Stimulated activated CD8-positive, alpha-beta memory T cell treated with anti-CD3 and anti-CD28 coated beads, Interleukin-12 subunit alpha, Interleukin-12 subunit beta, amount 100 ng/mL, for 4 hours (primary cell): ENCODE measurements around the gene NBEA.

Experiments used
- DNase-seq: peaks from one replicate; pipeline ENCODE4 v3.0.0-alpha.2; 2020; ENCODE audit warnings: low read depth

Gene NBEA

DNA sequence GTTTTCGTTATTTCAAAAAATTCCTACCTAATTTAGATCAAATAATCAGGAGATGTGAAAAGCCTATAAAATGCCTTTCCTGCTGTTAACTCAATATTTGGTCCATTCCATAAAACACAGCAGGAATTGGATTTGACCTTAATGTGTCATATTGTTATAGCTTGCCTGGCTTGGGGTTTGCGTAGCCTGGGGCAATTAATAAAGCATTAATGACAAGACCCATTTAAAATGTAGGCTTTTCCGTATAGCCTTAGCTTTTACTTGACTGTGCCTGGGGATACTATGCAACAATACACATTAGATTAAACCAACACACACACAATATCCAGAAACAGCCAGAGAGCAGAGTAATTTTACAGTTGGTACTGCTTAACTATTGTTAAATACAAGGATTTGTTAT lies 651.6 kb downstream of the NBEA start:
- DNase-seq: no peak

DNA sequence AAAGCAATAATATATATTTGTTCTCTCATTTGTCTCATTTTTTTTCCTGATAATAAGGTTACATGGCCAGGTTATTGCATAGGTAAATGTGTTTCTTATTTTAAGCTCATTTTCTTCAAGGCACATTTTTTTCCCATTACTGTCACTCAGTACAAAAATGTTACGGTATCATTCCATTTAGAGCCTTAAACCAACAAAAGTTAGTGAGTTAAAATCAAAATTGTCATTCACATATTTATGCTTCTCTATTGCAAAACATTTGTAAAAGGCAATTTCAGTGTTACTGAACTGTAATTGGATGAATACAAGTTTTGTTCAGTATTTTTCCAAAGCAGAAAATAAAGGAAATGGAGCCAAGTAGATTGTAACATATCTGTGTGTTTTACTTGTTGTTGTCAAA lies 652.0 kb downstream of the NBEA start:
- no peak for DNase-seq

DNA sequence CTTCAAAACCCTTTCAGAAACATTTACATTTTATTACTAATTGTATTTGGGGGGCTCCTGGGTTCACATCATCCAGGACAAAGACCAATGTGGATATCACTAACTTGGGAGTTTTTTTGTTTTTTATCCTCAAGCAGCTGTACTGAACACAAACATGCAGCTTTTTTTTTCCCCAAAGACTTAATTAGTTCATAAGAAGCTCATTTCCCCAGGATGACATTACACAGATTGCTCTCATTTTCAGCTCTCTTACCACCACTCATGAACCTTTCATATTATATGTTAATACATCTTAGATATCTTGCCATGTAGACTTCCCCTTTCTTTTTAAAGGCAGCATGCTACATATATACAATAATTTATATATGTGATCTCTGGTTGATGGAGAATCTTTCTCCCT lies 653.1 kb downstream of the NBEA start:
- DNase-seq: no peak

DNA sequence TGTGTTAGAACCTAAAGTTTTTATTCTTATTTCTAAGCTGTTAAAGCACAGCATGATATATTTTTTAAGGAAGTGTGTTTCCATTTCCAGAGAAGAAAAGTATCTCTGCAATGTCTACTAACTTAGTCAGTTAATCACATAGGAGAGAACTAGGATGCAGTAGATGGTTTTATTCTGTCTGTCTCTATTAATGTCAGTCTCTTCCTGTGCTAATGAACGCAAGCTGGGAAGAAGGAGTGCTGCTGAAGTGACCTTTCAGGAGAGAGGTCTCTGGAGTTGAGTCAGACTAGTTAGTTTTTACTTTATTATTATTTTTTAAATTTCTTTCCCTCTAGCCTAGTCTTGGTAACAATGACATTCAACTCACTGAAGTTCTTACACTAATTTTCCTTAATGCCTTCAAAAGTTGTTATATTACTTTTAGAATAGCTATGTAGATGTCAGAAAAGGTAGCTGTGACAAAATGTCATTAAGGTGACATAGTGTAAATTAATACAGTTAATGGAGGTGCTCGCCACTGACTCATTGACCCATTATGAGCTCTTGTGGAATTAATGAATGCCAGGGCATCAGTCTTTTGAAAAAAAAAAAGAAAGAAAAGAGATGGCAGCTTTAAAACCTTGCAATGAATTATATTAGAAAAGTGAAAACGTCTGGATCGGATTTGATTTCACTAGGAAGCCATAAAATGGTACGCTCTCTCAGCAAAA lies 654.4 kb downstream of the NBEA start:
- DNase-seq: no peak

DNA sequence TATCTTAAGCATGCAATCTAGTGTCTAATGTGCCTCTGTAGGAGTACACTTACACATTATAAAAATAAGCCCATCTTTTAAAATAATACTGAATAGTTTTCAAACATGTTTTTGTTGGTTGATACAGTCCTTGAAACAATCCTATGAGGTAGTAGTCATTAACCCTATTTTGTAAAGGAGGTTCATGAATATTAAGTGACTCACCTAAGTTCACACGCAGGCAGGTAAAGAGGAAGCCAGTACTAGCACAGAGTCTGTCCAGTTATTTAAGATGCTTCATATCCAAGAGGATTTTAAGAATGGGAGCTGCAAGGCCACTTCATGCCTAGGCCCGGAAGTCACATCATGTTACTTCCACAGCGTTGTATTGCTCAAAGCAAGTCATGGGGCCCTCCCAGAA lies 655.4 kb downstream of the NBEA start:
- DNase-seq: no peak

DNA sequence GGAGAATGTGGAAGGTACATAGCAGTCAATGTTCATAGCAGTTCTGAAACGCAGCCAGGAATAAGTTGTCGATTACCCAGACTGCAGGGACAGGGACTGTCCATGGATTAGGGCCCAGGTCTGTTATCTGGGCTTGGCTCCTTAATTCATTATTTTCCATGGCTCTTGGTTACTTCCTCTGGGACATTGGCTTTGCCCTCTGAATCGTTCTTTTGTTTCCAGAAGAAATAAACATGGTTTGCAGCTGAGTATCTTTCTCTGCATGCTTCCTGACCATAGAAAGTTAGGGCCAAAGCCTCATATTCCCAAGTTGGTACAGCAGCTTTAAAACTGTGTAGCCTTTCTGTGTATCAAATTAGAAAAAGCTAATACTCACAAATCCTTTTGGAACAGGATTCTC lies 656.2 kb downstream of the NBEA start:
- no peak for DNase-seq

DNA sequence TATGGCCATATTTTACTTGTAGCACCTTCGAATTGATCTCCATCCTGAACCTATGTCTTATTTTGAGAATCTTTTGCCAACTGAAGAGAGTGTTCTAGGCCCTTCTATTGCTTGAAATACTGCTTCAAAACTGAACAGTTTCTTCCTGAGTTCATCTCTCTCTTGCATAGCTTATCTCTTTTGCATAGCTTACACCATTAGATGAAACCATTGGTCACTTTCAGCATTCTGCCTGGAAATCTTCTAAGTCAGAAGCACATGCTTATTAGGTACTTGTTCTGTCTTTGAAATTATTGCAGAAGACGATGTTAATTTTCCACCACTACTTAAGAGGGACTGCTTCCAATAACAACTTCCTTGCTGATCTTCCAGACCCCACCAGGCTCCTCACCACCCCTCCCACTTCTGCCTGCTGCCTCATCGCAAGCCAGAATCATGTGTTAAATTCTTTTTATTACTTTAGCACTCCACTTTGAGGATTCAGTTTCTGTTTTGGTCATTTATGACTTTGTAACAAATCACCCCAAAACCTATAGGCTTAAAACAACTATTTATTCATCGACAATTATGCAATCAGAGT lies 656.8 kb downstream of the NBEA start:
- no peak for DNase-seq

DNA sequence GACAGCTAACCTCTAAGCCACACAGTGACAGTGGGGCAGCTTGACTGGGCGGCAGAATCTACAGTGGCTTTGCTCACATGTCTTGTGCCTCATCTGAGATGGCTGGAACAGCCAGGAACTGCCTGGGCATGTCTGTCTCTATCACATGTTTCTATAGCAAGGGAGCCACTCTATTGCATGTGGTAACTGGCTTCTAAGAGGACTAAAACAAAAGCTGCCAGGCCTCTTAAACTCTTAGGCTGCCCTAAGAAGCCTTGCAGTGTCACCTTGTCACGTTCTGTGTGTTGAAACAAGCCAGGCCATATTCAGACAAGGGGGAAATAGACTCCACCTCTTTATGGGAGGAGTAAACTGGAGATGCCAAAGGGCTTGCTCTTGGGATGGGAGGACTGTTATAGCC lies 657.3 kb downstream of the NBEA start:
- DNase-seq: no peak

DNA sequence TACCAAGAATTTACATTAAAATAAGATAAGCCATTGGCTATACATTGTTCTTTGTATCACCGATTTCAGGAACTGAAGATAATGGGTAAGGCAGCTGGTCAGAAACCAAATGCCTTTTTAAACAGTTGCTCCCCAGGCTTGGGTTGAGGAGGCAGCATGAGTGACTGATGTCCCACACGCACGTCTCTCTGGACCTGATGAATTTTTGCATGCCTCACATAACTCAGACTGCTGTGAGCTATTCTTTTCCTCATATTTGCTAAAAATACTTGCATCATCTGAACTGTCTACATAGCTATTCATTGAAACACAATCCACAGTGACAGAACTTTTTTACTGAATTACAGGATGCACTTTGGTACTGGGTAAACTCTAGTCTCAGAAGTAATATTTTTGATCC lies 658.1 kb downstream of the NBEA start:
- DNase-seq: no peak

DNA sequence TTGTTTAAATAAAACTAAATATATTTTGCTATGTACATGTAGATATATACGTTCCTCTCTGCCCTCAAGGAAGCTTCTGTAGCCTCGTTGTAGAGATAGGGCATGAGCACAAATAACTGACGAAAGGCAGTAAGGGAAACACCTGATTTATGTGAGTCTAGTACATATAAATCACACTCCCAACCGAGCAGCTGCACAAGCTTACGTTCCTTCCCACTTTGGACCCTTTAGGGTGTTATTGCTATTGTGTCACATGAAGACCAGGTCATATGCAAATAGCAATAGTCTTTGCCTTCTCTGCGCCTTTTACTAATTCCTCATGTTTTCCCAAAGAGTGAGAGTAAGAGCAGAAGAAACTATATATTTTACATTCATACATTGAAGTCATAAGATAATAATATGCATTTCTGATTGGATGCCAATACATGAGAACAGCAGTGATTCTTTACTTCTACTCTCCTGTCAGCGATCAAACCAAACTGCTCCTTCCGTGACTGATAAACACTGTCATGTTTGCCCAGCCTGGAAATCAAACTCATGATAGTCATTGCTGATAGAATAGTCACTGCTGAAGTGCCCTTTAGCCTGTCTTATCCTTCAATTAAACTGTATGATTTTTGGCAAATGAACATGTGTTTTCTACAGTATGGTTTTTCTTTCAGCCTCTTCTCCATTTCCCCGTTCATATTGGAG lies 661.7 kb downstream of the NBEA start:
- DNase-seq: no peak

DNA sequence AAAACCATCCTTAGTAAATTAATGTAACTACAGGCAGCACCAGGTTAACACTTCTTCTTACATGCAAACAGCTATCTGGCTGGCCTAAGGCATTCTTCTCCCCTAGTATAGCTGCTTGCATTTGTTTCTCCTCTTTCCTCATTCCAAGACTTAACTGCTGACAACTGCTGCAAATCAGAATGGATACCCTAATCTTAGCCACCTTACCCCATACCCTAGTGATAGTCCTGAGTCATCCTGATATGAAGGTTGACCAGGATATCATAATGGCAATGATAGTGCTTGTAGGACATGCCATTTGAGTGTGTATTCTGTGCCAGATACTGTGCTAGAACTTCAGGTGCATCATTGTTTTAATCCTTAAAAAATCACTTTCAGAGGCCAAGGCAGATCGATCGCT lies 672.6 kb downstream of the NBEA start:
- no peak for DNase-seq

DNA sequence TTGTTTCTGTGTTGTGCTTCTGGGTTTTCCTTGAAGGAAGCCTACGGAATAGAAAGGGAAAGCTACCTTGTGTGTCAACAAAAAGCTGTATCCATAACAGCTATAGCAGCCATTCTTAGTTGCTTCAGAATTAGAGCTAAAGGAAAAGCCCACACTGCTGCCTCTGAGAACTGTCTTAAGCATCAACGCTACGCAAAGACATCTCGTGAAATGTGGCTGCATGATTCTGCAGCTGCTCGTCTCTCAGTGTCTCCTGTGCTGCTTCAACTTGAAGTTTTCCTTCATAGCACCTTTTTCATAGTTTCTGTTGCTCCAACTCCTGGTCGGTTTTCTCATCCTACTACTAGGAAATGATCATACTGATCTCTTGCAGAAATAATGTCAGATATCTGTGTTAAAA lies 675.4 kb downstream of the NBEA start:
- DNase-seq: no peak

DNA sequence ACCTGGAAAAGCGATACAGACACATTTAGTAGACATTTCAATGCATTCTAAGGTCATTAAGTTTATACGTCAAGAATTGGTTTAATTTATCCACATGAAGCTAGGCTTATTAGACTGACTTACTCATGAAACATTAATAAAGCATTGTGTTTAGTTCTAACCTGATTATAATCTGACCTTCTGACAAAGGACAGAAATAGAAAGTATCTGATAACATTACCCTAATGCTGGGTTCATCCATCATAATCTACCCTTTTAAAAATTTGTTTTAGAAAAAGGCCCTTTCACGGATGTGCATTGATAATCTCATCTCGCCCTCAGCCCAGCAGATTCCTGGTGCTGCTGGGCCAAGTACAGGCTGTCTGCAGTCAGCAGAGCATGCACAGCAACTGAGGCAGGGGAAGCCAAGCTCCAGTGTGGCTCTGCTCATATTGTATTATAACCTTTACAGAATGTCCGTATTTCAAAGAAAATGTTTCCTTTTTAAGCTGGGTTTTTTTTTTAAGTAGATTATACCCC lies 676.6 kb downstream of the NBEA start:
- no peak for DNase-seq

DNA sequence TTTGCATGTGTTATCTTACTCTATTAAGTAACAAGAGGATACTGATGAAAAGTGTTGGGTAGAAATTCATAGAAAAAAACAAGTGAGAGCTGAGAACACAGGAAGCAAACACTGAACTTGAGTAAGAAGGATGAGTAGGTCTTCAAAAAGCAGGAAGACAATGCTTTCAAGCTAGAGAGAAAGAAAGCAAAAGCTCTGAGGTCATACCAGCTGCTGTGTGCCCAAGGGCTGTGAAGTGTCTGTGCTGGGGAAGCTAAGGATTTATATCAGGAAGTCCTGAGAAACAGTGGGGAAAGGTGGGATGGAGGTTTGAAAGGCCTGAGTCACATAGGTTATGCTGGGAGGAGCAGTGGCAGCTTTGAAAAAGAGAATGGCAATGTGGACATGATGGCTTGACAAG lies 679.9 kb downstream of the NBEA start:
- no peak for DNase-seq

DNA sequence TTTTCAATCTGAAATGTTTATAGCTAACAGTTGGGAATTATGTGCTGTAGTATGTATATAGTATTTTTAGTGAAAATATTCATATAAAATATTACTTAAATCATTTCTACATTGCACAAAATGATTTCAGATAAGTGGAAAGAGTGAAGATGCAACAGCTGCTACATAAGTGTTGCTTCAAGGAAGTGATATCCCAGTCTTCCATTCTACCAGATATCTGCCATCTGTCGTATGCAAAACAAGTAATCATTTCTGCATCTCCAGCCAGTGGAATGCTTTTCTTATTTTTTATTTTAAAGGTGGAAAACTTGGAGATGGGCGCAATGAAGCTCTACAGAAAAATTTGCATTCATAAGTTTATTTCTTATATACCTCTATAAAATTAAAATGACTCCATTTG lies 687.0 kb downstream of the NBEA start:
- DNase-seq: no peak

DNA sequence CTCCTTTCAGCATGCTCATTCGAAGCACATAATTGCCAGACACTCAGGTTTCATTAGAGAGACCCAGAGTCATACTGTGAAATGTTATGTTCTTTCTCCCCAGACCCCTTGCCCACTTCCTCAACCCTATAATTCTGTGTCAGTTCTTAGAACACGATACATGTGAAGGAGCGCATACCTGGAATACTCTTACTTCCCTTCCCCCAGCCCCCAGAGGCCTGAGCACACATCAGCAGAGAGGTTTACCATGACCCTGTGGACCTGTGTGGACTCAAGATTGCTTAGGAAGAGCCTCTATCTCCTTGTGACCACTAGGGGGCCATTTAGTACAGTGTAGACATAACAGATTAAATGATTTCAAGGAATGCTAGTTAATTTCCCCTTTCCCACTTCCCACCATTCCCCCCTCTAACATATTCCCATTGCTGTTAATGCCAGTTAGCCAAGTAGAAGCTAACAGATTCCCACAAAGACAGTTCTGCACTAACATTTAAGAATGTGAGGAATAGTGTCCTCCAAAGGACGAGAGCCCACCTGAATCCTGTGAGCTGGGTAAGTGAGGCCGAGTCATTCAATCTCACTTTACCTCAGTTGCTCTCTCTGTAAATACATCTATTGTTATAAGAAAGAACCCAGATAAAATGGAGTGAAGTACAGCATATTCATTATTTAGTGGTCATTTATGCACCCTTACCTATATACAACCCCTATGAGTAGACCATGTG lies 688.6 kb downstream of the NBEA start:
- no peak for DNase-seq

DNA sequence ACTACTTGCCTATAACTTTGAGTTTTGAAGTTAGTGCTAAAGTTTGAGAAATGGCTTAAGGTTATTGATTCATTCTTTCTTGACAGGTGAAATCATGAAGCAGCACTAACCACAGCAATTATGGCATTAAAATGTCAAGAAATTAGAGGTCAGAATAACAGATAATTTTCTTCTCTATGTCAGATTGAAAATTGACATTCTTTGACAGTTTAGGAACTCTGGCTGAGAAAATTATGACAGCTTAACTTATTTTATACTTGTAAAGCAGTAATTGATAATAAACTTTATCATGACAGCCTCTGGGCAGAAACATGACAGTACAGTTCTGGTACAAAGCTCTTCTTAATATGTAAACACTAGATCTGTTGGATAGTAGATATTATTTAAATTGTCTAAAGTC lies 689.6 kb downstream of the NBEA start:
- DNase-seq: no peak

DNA sequence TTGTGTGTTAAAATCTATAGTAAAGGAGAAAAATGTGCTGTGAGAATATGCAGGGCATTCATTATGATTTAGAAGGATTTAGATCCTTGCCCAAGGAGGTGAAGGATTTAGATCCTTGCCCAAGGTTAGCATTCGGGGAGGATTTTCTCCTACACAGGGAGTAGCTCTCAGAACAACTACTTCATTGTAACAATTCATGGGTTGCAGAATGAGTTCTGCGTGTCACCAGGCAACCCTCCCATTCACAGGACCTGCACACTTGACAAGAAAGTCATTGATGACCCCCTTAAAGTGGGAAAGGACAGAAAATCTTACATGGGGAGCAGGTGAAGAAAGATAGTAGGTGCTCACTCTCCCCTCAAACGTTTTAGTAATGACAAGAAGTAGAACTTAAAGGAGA lies 701.6 kb downstream of the NBEA start:
- no peak for DNase-seq

DNA sequence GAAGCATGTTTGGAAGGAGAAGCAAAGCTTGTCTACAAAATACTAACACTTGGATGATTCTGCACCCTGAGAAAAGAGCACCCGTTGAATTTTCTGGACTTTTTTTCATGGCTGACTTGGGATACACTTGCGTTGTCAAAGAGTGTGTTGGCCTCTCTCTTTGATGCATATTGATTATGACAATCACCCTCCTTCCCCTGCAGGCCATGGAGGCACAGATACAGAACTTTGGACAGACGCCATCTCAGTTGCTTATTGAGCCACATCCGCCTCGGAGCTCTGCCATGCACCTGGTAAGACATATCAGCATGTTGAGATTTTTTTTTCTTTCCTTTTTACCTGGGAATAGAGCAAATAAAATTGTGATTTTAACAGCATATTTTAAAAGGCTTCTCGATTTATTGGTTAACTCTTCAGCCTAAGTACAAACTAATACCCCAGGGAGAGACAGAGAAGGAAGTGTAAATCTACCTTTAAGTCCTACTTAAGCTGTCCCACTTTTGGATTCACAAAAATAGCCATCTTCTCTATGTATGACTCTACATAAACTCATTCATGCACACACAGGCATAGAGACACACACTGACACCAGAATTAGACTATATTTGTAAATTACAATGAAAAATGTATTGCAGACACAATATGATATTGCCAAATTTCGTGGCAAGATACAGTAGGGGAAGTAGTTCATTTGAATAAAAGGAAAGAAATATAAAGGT lies 704.1 kb downstream of the NBEA start:
- no peak for DNase-seq

DNA sequence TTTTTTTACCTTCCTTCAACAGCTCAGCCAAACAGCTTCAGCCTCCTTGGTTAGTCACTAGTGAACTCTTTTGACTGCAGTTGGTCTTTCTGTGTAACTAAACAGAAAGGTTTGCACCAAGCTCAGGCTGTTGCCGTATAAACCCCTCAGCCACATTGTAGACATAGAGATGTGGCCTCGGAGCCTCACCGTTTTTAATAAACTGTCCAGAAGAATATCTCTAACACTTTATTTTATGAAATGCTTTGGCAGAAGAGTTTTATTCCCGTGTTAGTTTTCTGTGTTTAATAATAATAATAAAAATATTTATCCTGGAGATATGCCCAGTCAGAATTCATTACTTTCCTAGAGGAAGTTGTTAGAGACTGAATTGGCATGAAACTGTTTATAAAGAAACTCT lies 706.1 kb downstream of the NBEA start:
- no peak for DNase-seq

DNA sequence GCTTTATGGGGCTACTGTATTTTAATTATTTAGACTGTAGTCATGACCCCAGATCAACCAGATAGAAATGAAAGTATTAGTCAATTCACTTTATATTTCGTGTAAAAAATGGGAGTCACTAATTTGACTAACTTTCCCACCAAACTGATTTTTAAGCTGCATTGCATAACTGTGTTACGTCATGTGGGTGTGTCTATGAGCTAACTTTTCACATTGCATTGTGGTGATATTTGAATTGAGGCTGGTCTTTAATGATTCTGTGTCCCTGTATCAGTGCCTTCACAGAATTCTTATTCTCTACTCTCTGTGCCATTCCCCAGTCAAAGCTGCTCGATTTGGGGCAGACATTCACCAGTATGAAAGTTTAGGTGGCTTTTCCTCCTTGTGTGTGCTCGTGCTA lies 707.1 kb downstream of the NBEA start:
- DNase-seq: no peak

DNA sequence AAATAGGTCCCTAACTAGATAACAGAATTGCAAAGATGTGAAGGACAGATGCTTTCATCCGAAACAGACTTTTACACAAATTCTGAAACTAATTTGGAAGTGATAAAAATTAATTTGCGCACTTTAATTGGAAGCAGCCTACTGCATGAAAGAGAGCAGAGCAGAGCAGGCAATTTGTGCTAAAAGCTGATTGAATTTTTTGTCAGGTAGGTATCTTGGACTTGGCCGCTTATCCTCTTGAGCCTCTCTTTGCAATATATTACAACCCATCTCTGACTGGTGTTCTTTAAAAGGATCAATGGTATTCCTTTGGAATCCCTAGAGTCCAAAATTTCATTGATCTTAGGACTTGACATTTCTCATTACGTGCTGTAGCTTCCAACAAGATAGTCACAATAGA lies 717.7 kb downstream of the NBEA start:
- DNase-seq: no peak
